Panc1 (cell line): ENCODE data around the gene KCNQ1. TPM values are rescaled to one million over a fixed set of nuclear protein-coding genes. Genes with fewer than 3 reads are reported as not detected.

Source experiments
- ATAC-seq: fragments of 200-7000 bp; cut with Tn5 transposase; 2 replicates; pipeline ENCODE4 v1.9.1; 2020; ENCODE audit warnings: mild to moderate bottlenecking, moderate library complexity
- BruUV-seq: library from RNA; stranded (reverse); fragments of 400-500 nt; replicated peaks from 2 replicates; lab custom pipeline; 2021; lab: Mats Ljungman, UMichigan
- CTCF ChIA-PET: fragments of 300-600 bp; sonication (Branson Sonifier 250); formaldehyde crosslinking; loops from one replicate; lab custom pipeline; 2022; ENCODE audit warnings: antibody characterized with exemption; lab: Charles Lee
- POLR2A ChIA-PET: fragments of 300-600 bp; sonication (Branson Sonifier 250); formaldehyde crosslinking; loops from one replicate; lab custom pipeline; 2022; ENCODE audit warnings: antibody characterized with exemption; lab: Charles Lee
- DNase-seq: peaks from one replicate; pipeline ENCODE4 v3.0.0-alpha.2; 2010; ENCODE audit warnings: low read depth, low spot score
- H3K27ac ChIP-seq: 2 replicates; pipeline ENCODE4 v1.5.1; 2011; ENCODE audit warnings: mild to moderate bottlenecking, low read length, inconsistent platforms
- H3K27me3 ChIP-seq: fragments of 200-500 bp; sonication (Bioruptor generic); 2 replicates; pipeline ENCODE4 v1.6.0; 2014; ENCODE audit warnings: low read length, inconsistent platforms; ENCODE audit not compliant: control insufficient read depth, insufficient read depth
- H3K36me3 ChIP-seq: fragments of 200-500 bp; sonication (Bioruptor generic); 2 replicates; pipeline ENCODE4 v1.5.1; 2014; ENCODE audit warnings: inconsistent platforms, mild to moderate bottlenecking, low read length, moderate library complexity; ENCODE audit not compliant: control insufficient read depth, insufficient read depth
- H3K4me1 ChIP-seq: 2 replicates; pipeline ENCODE4 v1.5.1; 2011; ENCODE audit warnings: inconsistent platforms, mild to moderate bottlenecking, low read length, moderate library complexity; ENCODE audit not compliant: control insufficient read depth, insufficient read depth
- H3K4me3 ChIP-seq, 2 experiments: 2 replicates each; pipeline ENCODE4 v1.5.1; 2011 to 2012; ENCODE audit warnings: low read depth in 2 of 2, low read length in 2 of 2, mild to moderate bottlenecking in 2 of 2, inconsistent platforms in 1 of 2, moderate library complexity in 1 of 2
- H3K9me3 ChIP-seq: fragments of 200-500 bp; sonication (Bioruptor generic); 2 replicates; pipeline ENCODE4 v1.5.1; 2014; ENCODE audit warnings: low read depth, mild to moderate bottlenecking, inconsistent platforms, low read length, moderate library complexity; ENCODE audit not compliant: control insufficient read depth, insufficient read depth
- POLR2AphosphoS5 ChIP-seq: IDR thresholded peaks from 2 replicates; pipeline ENCODE4 v1.6.1; 2012; ENCODE audit warnings: mild to moderate bottlenecking, low read depth, low read length, moderate library complexity
- SIN3A ChIP-seq: IDR thresholded peaks from 2 replicates; pipeline ENCODE4 v1.6.1; 2012; ENCODE audit warnings: low read depth, mild to moderate bottlenecking, low read length, moderate library complexity, borderline replicate concordance; ENCODE audit not compliant: insufficient read depth
- TCF7L2 ChIP-seq: IDR thresholded peaks from 2 replicates; pipeline ENCODE4 v1.6.1; 2011; ENCODE audit warnings: mild to moderate bottlenecking, low read depth, low read length, inconsistent platforms
- in situ Hi-C: cut with HindIII; loops from 2 replicates; pipeline ENCODE4 v1.10.0; 2016; ENCODE audit warnings: low sequenced_read_pairs, low pct_unique_long_range_greater_than_20kb
- intact Hi-C: fragments of 100-400 bp; cut with micrococcal nuclease; formaldehyde crosslinking; loops from one replicate; pipeline ENCODE4 v1.10.0; 2022; ENCODE audit not compliant: unreplicated experiment
- total RNA-seq: library from RNA; stranded (reverse); gene quantifications from one replicate; pipeline ENCODE4 v1.2.1, GENCODE V29; 2021; ENCODE audit not compliant: unreplicated experiment
- TF ChIP-seq, protein P1 (sequence below), 2 experiments: IDR thresholded peaks; 2 replicates each; pipeline ENCODE4 v1.6.1; 2011 to 2012; ENCODE audit warnings: low read depth in 2 of 2, control low read depth in 1 of 2, low read length in 1 of 2, mild to moderate bottlenecking in 1 of 2, moderate library complexity in 1 of 2; ENCODE audit not compliant: insufficient read depth in 1 of 2
- TF ChIP-seq, protein P2 (sequence below): fragments of 450-650 bp; IDR thresholded peaks from 2 replicates; pipeline ENCODE4 v1.5.1; 2017; ENCODE audit warnings: mild to moderate bottlenecking

Gene KCNQ1
- total RNA-seq, 1 experiment from 2014 or later: 1.0 TPM

DNA sequence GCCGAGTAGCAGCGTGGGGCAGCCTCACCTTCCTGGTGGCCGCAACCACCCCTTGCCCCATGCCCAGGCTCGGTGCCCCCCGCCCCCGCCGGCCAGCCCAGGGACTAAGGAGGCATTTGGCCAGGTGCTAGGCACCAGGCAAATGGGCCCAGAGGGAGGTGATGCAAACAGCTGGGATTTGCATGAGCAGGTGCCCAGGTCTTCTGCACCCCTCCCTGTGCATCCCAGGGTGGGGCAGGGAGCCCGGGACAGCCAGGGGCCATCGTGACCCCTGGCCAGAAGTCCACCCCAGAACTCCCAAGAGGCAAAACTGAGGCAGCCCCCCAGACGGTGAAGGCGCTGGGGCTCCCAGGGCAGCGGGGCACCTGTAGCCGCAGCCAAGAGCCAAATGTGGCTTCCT lies 18.6 kb upstream of the KCNQ1 start:
- H3K27me3 ChIP-seq: no peaks in the 10 kb centered on the region

DNA sequence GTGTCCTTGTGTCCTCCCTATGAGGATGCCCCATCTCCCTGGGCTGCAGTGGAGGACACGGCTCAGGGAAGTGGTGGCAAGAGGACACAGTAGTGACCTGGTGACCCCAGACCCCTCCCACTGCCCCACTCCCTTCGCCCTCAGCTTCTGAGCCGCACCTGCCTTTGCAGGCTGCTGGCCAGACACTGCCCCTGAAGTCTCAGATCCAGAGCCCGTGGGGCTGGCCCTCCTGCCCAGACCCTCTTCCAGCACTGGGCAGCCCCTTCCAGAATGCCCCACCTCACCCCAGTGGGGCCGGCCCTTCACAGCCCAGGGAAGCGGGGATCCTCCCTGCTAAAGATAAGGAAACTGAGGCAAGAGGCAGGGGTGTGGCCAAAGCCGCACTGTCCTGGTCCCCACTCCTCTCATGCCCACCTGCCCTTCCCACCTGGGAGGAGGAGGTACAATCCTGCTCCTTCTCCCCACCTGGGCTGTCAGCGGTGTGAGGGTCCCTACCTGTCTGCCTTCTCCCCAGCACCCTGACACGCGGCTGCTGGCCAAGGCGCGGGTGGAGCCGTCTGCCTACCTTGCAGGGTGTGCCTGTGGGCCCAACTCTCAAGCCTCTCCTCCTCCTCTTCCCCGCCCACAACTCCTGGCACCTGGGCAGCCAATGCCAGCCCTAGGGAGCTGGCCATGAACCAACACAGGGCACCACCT lies 17.8 kb upstream of the KCNQ1 start:
- BruUV-seq: no TSS peak
- POLR2A ChIA-PET: no interaction called here
- in situ Hi-C loops: no loop called here
- ATAC-seq (no peak), DNase-seq (no peak)
- intact Hi-C loops: loop anchor here (5.0 kb wide), 1 partner anchor 460 kb away; the partner anchor contains the start of gene CDKN1C
- Histone ChIP-seq H3K36me3 (no peaks in the 10 kb centered on the region), H3K27ac (no peak overlapping the region), H3K27me3 (no peaks in the 10 kb centered on the region), H3K4me1 (no peaks in the 10 kb centered on the region), H3K4me3 (no peak overlapping the region), H3K9me3 (no peaks in the 10 kb centered on the region)
- CTCF ChIA-PET: interaction anchor here (0.9 to 1.4 kb wide), 4 partner anchors 10 to 105 kb away, joined by 3 to 15 read pairs (median 6); no protein-coding TSS in a partner anchor
- TF ChIP-seq POLR2AphosphoS5 (no peak), SIN3A (no peak), TCF7L2 (no peak)
- TF ChIP-seq, protein P1, sequence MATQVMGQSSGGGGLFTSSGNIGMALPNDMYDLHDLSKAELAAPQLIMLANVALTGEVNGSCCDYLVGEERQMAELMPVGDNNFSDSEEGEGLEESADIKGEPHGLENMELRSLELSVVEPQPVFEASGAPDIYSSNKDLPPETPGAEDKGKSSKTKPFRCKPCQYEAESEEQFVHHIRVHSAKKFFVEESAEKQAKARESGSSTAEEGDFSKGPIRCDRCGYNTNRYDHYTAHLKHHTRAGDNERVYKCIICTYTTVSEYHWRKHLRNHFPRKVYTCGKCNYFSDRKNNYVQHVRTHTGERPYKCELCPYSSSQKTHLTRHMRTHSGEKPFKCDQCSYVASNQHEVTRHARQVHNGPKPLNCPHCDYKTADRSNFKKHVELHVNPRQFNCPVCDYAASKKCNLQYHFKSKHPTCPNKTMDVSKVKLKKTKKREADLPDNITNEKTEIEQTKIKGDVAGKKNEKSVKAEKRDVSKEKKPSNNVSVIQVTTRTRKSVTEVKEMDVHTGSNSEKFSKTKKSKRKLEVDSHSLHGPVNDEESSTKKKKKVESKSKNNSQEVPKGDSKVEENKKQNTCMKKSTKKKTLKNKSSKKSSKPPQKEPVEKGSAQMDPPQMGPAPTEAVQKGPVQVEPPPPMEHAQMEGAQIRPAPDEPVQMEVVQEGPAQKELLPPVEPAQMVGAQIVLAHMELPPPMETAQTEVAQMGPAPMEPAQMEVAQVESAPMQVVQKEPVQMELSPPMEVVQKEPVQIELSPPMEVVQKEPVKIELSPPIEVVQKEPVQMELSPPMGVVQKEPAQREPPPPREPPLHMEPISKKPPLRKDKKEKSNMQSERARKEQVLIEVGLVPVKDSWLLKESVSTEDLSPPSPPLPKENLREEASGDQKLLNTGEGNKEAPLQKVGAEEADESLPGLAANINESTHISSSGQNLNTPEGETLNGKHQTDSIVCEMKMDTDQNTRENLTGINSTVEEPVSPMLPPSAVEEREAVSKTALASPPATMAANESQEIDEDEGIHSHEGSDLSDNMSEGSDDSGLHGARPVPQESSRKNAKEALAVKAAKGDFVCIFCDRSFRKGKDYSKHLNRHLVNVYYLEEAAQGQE (IDR thresholded peaks at IDR 0.05; ENCODE audit: insufficient read depth in 1 of 2, low read depth in 2 of 2, low read length in 1 of 2): no peak
- TF ChIP-seq, protein P2, sequence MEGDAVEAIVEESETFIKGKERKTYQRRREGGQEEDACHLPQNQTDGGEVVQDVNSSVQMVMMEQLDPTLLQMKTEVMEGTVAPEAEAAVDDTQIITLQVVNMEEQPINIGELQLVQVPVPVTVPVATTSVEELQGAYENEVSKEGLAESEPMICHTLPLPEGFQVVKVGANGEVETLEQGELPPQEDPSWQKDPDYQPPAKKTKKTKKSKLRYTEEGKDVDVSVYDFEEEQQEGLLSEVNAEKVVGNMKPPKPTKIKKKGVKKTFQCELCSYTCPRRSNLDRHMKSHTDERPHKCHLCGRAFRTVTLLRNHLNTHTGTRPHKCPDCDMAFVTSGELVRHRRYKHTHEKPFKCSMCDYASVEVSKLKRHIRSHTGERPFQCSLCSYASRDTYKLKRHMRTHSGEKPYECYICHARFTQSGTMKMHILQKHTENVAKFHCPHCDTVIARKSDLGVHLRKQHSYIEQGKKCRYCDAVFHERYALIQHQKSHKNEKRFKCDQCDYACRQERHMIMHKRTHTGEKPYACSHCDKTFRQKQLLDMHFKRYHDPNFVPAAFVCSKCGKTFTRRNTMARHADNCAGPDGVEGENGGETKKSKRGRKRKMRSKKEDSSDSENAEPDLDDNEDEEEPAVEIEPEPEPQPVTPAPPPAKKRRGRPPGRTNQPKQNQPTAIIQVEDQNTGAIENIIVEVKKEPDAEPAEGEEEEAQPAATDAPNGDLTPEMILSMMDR: no peak

More for the DNA sequence above, 18.6 kb upstream of the KCNQ1 start:
- TF ChIP-seq, protein P1 (IDR thresholded peaks at IDR 0.05; ENCODE audit: insufficient read depth in 1 of 2, low read depth in 2 of 2, low read length in 1 of 2): no peak
- TF ChIP-seq POLR2AphosphoS5 (no peak), TCF7L2 (no peak), SIN3A (no peak)
- TF ChIP-seq, protein P2: no peak
- BruUV-seq: no TSS peak
- CTCF ChIA-PET: interaction anchor here (0.5 to 1.3 kb wide), 3 partner anchors 25 to 121 kb away, joined by 3 to 6 read pairs (median 3); no protein-coding TSS in a partner anchor
- H3K27ac ChIP-seq: no peak overlapping the region
- no peaks in the 10 kb centered on the region for H3K36me3 ChIP-seq
- H3K4me1 ChIP-seq: no peaks in the 10 kb centered on the region
- DNase-seq (no peak), ATAC-seq (no peak)
- H3K4me3 ChIP-seq: no peak overlapping the region
- POLR2A ChIA-PET: no interaction called here
- intact Hi-C loops (loop anchor here (5.0 kb wide), 1 partner anchor 461 kb away; the partner anchor contains the start of gene CDKN1C), in situ Hi-C loops (no loop called here)
- no peaks in the 10 kb centered on the region for H3K9me3 ChIP-seq
